HEK293 (cell line): ENCODE data around the gene ADGRF4.

Experiments used
- CTCF ChIA-PET: fragments of 350-600 bp; formaldehyde crosslinking; extraction: SDS; loops from one replicate; lab custom pipeline; 2021; ENCODE audit warnings: antibody characterized with exemption; lab: Yijun Ruan, JAX
- POLR2A ChIA-PET: fragments of 300-600 bp; formaldehyde crosslinking; extraction: SDS; loops from one replicate; lab custom pipeline; 2020; ENCODE audit warnings: antibody characterized with exemption, inconsistent platforms; lab: Yijun Ruan, JAX
- H3K27ac ChIP-seq: fragments of 200-500 bp; sonication (Bioruptor generic); 2 replicates; pipeline ENCODE4 v1.5.1; 2014; ENCODE audit warnings: low read depth, low read length, control low read depth, inconsistent platforms; ENCODE audit errors: extremely low read depth
- H3K36me3 ChIP-seq, 2 experiments: fragments of 200-500 bp in 1 of 2; sonication (Bioruptor generic) in 1 of 2; 1 replicate in 1 of 2; 2 replicates in 1 of 2; pipeline ENCODE4 v1.5.1; 2014 to 2017; ENCODE audit warnings: inconsistent platforms in 2 of 2, low read length in 2 of 2; ENCODE audit not compliant: control insufficient read depth in 2 of 2, insufficient read depth in 1 of 2
- H3K4me1 ChIP-seq: fragments of 200-500 bp; sonication (Bioruptor generic); 2 replicates; pipeline ENCODE4 v1.5.1; 2014; ENCODE audit warnings: mild to moderate bottlenecking, low read length, inconsistent platforms; ENCODE audit not compliant: control insufficient read depth, insufficient read depth
- H3K4me3 ChIP-seq: 2 replicates; pipeline ENCODE4 v1.5.1; 2011; ENCODE audit warnings: low read depth, mild to moderate bottlenecking, control low read depth, low read length, moderate library complexity
- H3K9me3 ChIP-seq: fragments of 200-500 bp; sonication (Bioruptor generic); 2 replicates; pipeline ENCODE4 v1.5.1; 2014; ENCODE audit warnings: low read depth, low read length, inconsistent platforms; ENCODE audit not compliant: control insufficient read depth, insufficient read depth
- GLI2 ChIP-seq: fragments of 450-650 bp; formaldehyde crosslinking; IDR thresholded peaks from 2 replicates; pipeline ENCODE4; 2017; ENCODE audit warnings: missing biosample characterization, missing genetic modification characterization, low read depth, borderline replicate concordance
- TCF7L2 ChIP-seq: IDR thresholded peaks from 2 replicates; pipeline ENCODE4 v1.6.1; 2011; ENCODE audit warnings: low read depth, mild to moderate bottlenecking, inconsistent platforms, low read length, moderate library complexity, borderline replicate concordance
- YY2 ChIP-seq: fragments of 450-650 bp; formaldehyde crosslinking; IDR thresholded peaks from 2 replicates; pipeline ENCODE4 v1.5.1; 2016; ENCODE audit warnings: missing biosample characterization, missing genetic modification characterization
- ZNF155 ChIP-seq: fragments of 450-650 bp; formaldehyde crosslinking; IDR thresholded peaks from 2 replicates; pipeline ENCODE4 v1.5.1; 2016; ENCODE audit warnings: missing biosample characterization, missing genetic modification characterization
- ZNF19 ChIP-seq: fragments of 450-650 bp; formaldehyde crosslinking; IDR thresholded peaks from 2 replicates; pipeline ENCODE4; 2016; ENCODE audit warnings: missing biosample characterization, missing genetic modification characterization, low read depth
- ZNF202 ChIP-seq: fragments of 450-650 bp; formaldehyde crosslinking; IDR thresholded peaks from 2 replicates; pipeline ENCODE4 v1.5.1; 2016; ENCODE audit warnings: missing biosample characterization, missing genetic modification characterization, borderline replicate concordance
- ZNF23 ChIP-seq: fragments of 450-650 bp; formaldehyde crosslinking; IDR thresholded peaks from 2 replicates; pipeline ENCODE4 v1.5.1; 2016; ENCODE audit warnings: missing biosample characterization, missing genetic modification characterization, borderline replicate concordance
- ZNF416 ChIP-seq: fragments of 450-650 bp; formaldehyde crosslinking; IDR thresholded peaks from 2 replicates; pipeline ENCODE4 v1.5.1; 2016; ENCODE audit warnings: missing biosample characterization, missing genetic modification characterization
- ZNF488 ChIP-seq: fragments of 450-650 bp; formaldehyde crosslinking; IDR thresholded peaks from 2 replicates; pipeline ENCODE4 v1.5.1; 2016; ENCODE audit warnings: missing biosample characterization, missing genetic modification characterization
- ZNF791 ChIP-seq: fragments of 450-650 bp; formaldehyde crosslinking; IDR thresholded peaks from 2 replicates; pipeline ENCODE4 v1.5.1; 2016; ENCODE audit warnings: missing biosample characterization, missing genetic modification characterization
- ZNF843 ChIP-seq: fragments of 450-650 bp; formaldehyde crosslinking; IDR thresholded peaks from 2 replicates; pipeline ENCODE4 v1.5.1; 2016; ENCODE audit warnings: missing biosample characterization, missing genetic modification characterization
- TF ChIP-seq, protein P1 (sequence below): fragments of 450-650 bp; formaldehyde crosslinking; conservative IDR thresholded peaks from 2 replicates; pipeline ENCODE4 v1.5.1; 2016; ENCODE audit warnings: low read depth, missing biosample characterization, missing genetic modification characterization
- TF ChIP-seq, protein P2 (sequence below): fragments of 450-650 bp; formaldehyde crosslinking; IDR thresholded peaks from 2 replicates; pipeline ENCODE4; 2016; ENCODE audit warnings: missing biosample characterization, missing genetic modification characterization
- TF ChIP-seq, protein P3 (sequence below): fragments of 450-650 bp; formaldehyde crosslinking; IDR thresholded peaks from 2 replicates; pipeline ENCODE4 v1.5.1; 2017; ENCODE audit warnings: missing biosample characterization, mild to moderate bottlenecking, missing genetic modification characterization, moderate library complexity

ADGRF4 gene

GRCh38 chr6:47678739-47679138 lies 19.6 kb upstream of the ADGRF4 start:
- H3K9me3 ChIP-seq = no peaks in the 10 kb centered on the region
- H3K4me3 ChIP-seq = no peak overlapping the region
- CTCF ChIA-PET = no interaction called here
- TF ChIP-seq, protein P1, sequence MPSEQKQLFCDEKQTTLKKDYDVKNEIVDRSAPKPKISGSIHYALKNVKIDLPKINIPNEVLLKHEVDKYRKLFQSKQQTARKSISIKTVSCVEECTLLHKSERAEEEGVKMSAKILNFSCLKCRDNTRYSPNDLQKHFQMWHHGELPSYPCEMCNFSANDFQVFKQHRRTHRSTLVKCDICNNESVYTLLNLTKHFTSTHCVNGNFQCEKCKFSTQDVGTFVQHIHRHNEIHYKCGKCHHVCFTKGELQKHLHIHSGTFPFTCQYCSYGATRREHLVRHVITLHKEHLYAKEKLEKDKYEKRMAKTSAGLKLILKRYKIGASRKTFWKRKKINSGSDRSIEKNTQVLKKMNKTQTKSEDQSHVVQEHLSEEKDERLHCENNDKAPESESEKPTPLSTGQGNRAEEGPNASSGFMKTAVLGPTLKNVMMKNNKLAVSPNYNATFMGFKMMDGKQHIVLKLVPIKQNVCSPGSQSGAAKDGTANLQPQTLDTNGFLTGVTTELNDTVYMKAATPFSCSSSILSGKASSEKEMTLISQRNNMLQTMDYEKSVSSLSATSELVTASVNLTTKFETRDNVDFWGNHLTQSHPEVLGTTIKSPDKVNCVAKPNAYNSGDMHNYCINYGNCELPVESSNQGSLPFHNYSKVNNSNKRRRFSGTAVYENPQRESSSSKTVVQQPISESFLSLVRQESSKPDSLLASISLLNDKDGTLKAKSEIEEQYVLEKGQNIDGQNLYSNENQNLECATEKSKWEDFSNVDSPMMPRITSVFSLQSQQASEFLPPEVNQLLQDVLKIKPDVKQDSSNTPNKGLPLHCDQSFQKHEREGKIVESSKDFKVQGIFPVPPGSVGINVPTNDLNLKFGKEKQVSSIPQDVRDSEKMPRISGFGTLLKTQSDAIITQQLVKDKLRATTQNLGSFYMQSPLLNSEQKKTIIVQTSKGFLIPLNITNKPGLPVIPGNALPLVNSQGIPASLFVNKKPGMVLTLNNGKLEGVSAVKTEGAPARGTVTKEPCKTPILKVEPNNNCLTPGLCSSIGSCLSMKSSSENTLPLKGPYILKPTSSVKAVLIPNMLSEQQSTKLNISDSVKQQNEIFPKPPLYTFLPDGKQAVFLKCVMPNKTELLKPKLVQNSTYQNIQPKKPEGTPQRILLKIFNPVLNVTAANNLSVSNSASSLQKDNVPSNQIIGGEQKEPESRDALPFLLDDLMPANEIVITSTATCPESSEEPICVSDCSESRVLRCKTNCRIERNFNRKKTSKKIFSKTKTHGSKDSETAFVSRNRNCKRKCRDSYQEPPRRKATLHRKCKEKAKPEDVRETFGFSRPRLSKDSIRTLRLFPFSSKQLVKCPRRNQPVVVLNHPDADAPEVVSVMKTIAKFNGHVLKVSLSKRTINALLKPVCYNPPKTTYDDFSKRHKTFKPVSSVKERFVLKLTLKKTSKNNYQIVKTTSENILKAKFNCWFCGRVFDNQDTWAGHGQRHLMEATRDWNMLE (tag by site-specific recombination) = no peak
- TF ChIP-seq ZNF23 (no peak), ZNF488 (no peak), ZNF19 (tag by site-specific recombination) (no peak), ZNF202 (tag by site-specific recombination) (no peak), ZNF843 (tag by site-specific recombination) (no peak), ZNF791 (no peak)
- no peaks in the 10 kb centered on the region for H3K4me1 ChIP-seq
- POLR2A ChIA-PET = no interaction called here
- H3K27ac ChIP-seq = no peak overlapping the region
- no peaks in the 10 kb centered on the region for H3K36me3 ChIP-seq

DNA sequence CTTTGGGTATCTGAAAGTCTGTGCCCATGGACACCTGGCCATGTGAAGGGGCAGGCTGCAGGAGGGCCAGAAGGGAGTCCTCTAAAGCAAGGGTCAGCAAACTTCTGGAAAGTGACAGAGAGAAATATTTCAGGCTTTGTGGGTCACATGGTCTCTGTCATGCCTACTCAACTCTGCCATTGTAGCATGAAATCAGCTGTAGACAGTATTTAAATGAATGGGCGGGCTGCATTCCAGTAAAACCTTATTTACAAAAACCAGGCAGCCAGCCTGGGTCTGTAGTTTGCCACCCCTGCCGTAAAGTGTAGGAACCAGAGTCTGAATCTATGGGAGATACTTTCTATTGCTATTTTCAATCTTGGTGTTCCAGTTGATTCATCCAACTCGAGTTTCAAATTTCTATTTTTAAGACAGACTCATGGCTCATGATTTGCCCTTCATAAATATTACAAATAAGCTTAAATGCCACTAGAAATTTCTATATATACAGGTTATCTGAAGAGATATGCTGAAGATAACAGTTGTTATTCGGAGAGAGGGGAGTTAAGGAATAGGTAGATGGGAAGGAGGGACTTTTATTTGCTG lies 19.0 kb upstream of the ADGRF4 start:
- TF ChIP-seq, protein P2, sequence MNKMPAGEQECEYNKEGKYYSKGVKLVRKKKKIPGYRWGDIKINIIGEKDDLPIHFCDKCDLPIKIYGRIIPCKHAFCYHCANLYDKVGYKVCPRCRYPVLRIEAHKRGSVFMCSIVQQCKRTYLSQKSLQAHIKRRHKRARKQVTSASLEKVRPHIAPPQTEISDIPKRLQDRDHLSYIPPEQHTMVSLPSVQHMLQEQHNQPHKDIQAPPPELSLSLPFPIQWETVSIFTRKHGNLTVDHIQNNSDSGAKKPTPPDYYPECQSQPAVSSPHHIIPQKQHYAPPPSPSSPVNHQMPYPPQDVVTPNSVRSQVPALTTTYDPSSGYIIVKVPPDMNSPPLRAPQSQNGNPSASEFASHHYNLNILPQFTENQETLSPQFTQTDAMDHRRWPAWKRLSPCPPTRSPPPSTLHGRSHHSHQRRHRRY = no peak
- TF ChIP-seq TCF7L2 (no peak), GLI2 (tag by site-specific recombination) (no peak), ZNF155 (tag by site-specific recombination) (no peak), ZNF416 (tag by site-specific recombination) (no peak), YY2 (tag by site-specific recombination) (no peak)
- TF ChIP-seq, protein P3, sequence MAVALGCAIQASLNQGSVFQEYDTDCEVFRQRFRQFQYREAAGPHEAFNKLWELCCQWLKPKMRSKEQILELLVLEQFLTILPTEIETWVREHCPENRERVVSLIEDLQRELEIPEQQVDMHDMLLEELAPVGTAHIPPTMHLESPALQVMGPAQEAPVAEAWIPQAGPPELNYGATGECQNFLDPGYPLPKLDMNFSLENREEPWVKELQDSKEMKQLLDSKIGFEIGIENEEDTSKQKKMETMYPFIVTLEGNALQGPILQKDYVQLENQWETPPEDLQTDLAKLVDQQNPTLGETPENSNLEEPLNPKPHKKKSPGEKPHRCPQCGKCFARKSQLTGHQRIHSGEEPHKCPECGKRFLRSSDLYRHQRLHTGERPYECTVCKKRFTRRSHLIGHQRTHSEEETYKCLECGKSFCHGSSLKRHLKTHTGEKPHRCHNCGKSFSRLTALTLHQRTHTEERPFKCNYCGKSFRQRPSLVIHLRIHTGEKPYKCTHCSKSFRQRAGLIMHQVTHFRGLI (tag by site-specific recombination) = no peak
- Histone ChIP-seq H3K4me1 (no peaks in the 10 kb centered on the region), H3K36me3 (no peaks in the 10 kb centered on the region), H3K9me3 (no peaks in the 10 kb centered on the region), H3K4me3 (no peak overlapping the region), H3K27ac (no peak overlapping the region)
- POLR2A ChIA-PET = no interaction called here
- CTCF ChIA-PET = no interaction called here
